Right renal pelvis (tissue), 4 donors: ENCODE measurements around the gene PIKFYVE. TPM values are rescaled to one million over a fixed set of nuclear protein-coding genes. Genes with fewer than 3 reads are reported as not detected.
"Not testable (repeated sequence)": the region's sequence is repeated elsewhere in the genome, so short reads cannot be mapped to it uniquely, and the experiment has no call there.

ENCODE experiments used
- DNase-seq, 4 donors: peaks; one replicate each; pipeline ENCODE4 v3.0.0-alpha.2; 2013; ENCODE audit warnings: low read depth in 4 of 4, low spot score in 3 of 4, missing footprints in 1 of 4
- polyA plus RNA-seq, 4 donors: library from polyadenylated mRNA; unstranded; fragments of 120-200 nt; gene quantifications; one replicate each; pipeline ENCODE4 v1.2.1, GENCODE V29; 2013; ENCODE audit not compliant: insufficient read length in 4 of 4

PIKFYVE gene
- polyA plus RNA-seq, 4 donors = 22.7 to 28.0 (median 27.2) TPM

DNA sequence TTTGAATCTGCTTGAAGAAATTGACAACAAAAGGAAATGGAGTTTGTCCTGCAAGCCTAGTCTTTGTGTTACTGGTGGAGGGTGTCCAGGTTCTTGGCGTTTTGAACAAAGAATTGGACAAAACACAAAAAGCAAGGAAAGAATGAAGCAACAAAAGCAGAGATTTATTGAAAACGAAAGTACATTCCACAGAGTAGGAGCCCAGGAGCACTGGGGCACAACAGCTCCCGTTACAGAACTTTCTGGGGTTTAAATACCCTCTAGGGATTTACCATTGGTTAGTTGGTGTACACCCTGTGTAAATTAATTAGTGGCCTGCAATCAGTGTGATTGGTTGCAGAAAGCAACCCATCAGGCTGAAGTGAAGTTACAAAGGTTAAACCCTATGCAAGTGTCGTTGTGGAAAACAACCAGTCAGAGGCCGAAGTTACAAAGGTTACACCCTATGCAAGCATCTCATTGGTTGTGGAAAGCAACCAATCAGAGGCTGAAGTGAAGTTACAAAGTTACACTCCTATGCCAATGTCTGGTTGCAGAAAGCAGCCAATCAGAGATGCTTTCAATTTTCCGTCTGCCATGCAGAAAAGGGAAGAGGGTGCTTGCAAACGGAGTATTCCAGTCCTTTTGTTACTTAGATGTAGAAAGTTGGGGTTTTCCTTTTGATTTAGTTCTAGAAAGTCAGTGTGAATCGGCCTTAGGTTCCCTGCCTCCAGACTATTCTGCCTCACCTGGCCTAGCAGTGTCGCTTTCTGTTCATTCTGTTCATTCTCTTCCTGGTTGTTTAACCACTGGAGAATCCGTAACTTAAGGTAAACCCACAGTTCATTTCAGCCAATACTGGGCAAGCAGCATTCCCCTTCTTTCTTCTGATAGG is 92.9 kb downstream of the PIKFYVE start:
- no peak for DNase-seq

DNA sequence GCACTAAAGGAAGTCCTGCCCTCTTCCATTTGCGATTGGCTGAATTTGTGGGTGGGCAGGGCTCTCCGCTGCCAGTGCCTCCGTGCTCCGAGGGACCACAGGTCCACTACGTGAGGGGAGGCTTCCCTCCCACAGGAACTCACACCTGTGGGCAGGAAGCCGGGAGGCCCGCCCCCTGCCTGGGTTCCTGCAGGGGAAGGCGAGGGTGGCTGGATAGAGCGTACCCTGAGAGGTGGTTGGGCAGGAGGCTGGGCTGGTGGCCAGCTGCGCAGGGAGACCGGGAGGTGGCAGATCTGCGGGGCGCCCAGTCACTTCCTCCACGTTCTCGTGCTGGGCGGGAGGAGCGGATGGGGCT is 93.6 kb downstream of the PIKFYVE start:
- no peak for DNase-seq

DNA sequence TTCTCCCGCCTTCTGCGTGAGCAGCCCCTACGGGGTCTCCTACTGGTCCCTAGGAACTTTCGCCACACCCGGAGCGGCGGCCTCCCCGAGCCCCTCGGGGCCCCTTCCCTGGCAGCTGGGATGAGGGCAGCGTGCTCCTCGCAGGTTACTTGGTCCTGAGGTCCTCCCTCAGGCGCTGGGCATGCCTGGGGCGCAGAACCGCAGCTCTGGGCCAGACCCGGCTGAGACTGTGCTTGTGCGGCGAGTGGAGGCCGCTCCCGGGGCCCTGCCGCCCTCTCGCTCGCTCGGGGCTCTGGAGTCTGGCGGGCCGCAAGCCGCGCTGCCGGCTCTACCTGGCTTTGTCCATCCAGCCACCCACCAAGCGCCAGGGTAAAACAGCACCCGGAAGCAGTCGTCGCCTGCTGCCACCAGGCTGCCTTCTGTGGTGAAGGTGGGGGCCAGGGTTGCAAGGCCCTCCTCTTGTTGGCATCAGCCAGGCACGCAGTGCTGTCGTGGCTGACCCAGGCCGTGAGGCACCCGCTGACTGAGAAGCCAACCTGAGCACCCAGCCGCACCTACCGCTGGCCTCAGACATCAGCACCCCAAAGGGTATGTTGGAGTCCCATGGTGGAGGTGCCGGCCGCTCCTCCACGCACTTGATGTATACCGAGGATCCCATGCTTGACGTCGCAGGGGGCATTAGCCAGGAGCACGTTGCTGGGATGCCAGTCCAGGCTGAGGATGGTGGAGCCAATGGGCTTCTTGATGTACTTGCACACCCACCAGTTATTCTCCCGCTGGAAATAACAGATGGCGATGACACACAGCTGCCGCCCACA is 94.4 kb downstream of the PIKFYVE start:
- no peak for DNase-seq

DNA sequence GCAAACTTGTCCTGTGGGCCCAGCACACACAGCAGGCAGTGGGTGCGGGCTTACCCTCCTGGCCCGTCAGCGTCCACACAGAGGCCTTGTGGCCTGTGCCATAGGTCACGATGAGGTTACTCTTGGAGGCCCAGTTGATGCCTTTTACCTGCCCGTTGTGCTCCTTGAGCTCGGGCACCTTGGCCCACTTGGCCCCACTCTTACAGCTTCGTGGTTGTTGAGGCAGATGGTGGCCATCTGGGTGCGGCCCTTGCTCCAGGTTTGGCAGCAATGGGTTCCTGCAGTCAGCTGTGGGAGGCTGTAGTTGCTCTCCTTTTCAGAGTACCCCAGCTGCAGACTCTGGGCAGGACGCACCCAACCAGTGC is 95.0 kb downstream of the PIKFYVE start:
- DNase-seq = no peak

DNA sequence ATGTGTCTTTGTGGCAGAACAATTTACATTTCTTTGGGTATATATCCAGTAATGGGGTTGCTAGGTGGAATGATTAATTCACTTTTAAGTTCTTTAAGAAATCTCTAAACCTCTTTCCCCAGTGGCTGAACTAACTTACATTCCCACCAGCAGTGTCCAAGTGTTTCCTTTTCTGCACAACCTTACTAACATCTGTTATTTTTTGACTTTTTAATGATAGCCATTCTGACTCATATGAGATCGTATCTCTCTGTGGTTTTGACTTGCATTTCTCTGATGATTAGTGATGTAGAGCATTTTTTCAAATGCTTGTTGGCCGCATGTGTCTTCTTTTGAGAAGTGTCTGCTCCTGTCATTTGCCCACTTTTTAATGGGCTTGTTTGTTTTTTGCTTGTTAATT is 97.4 kb downstream of the PIKFYVE start:
- no peak for DNase-seq

DNA sequence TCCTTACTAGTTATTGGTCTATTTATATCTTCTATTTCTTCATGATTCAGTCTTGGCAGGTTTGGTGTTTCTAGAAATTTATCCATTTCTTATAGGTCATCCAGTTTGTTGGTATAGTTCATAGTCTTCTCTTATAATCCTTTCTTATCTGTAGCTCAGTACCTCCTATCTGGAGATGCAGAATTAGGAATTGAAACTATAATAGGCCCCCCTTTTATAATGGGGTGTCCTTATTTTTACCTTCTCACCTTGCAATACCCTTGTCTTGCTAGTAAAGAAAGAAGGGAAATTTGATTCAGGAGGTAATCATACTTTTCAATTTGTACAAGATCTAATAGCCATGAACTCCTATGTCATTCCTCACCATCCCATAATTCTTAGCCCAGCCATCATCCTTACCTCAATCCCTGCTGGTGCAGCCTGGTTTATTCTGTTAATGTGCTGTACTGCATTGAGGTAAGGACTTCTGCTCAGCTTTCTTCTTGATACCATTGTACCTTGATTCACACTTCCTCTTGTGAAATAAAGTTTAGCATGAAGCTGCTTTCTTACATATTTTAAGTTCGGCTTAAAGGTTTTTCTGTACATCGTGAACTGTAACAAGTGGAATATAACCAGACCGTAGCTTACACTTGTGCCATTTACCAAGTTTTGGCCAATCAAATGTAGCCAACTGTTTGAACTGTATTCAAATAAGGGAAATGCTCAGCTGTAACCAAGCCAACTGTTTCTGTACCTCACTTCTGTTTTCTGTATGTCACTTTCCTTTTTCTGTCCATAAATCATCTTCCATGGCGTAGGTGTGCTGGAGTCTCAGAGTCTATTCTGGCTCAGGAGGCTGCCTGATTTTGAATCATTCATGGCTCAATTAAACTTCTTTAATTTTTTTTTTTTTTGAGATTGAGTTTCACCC is 100.4 kb downstream of the PIKFYVE start:
- DNase-seq = no peak

GRCh38 chr2:208369091-208369490 is 103.0 kb downstream of the PIKFYVE start:
- DNase-seq = no peak

- no peak for DNase-seq
Observed at GRCh38 chr2:208370881-208371633, 105.0 kb downstream of the PIKFYVE start.

GRCh38 chr2:208371634-208371935 is 105.5 kb downstream of the PIKFYVE start:
- no peak for DNase-seq

DNA sequence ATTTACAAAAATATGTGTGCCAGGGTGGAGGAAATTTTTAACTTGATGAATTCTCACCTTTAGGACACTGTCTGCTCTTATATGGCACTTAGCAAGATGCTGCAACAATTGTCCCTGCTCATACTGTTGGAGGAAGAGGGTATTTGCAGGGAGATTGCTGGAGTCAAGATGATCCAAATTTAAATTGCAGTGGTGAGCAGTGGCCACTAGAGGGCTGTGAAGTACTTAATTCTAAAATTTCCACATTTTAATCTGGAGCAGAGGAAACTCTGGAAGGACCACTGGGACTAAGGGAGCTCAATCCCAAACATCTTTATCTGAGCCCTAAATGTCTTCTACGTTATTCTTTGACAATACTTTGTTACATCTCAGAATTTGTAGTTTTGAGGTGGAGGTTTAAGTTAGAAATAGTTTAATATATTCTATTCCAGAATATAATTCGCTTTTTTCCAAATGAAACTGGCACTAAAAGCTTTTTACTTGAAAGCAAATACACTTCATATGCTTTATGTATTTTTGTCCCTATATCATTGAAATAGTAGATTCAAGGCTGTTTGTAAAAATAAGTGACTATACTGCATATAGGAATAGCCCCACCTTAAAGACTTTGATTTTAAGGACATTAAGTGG is 107.5 kb downstream of the PIKFYVE start:
- DNase-seq = peak; percentile 11 to 28 (median 18)

GRCh38 chr2:208375491-208376068 is 109.5 kb downstream of the PIKFYVE start:
- DNase-seq = no peak

GRCh38 chr2:208377344-208377860 is 111.3 kb downstream of the PIKFYVE start:
- not testable (repeated sequence) for DNase-seq

DNA sequence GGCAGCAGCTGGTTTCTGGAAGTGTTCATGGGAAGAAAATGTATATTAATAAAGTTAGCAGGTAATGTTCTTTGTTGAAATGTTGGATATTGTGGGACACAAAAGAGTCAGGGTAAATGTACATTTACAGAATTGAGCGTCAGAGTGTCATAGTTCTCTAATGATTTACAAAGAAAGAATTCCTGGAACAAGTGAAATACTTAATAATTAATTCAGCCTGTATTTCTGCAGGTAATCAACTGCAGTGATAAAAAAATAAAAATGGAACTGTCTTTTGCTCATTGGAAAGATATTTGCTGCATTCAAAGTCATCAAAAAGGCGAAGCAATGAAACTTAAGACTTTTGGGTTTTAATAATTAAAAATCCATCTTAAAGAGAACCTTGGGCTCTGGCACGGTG is 113.1 kb downstream of the PIKFYVE start:
- no peak for DNase-seq

- no peak for DNase-seq
Observed at GRCh38 chr2:208384637-208385036, 118.6 kb downstream of the PIKFYVE start.

DNA sequence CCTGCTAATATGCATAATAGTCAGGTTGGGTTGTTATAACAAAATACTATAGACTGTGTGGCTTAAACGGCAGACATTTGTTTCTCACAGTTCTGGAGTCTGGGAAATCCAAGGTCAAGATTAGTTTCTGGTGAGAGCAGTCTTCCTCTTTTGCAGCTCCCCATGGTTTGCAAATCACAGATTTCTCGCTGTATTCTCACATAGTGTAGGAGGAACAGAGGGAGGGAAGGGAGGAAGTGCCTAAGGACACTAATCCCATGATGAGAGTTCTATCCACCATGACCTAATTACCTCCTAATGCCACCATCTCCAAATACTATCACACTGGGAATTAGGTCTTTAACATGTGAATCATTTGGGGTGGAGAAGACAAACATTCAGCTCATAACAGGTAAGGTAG is 120.5 kb downstream of the PIKFYVE start:
- no peak for DNase-seq

DNA sequence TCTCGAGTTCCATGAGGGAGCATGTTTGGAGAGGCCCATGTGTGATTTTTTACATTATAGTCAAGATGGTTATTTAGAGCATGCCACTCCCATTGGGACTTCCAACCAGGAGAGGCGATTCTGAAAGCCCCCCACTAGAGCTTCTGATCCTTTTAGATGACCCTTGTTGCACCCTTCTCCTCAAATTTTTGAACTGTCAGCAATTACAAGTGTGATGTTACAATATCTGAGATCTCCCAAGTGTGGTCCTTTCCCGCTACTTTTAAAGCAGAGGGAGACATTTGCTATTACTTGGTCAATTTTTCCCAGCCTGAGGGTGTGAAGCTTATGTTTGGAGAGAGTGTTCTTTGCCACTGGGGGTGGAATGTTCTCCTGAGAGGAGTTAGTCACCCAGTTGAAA is 123.9 kb downstream of the PIKFYVE start:
- DNase-seq = no peak

DNA sequence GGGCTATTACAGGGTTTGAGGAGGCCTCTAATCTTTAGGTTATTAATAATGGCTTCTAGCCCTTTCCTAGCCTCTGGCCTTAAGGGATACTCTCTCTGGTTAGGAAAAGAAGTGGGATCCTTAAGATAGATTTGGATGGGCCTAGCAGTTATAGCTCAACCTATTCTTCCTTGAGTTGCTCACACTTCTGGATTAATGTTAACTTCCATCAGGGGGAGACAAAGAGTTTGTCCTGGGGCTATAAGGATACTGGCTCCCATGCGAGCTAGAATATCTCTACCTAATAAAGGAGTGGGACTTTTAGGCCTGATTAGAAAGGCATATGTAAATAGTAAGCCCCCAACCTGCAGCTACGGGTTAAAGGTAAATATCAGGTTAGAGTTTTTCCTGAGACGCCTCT is 126.2 kb downstream of the PIKFYVE start:
- no peak for DNase-seq

GRCh38 chr2:208396796-208397195 is 130.7 kb downstream of the PIKFYVE start:
- DNase-seq = not testable (repeated sequence)

- DNase-seq = no peak
Observed at GRCh38 chr2:208399201-208399600, 133.1 kb downstream of the PIKFYVE start.
